Heart left ventricle (tissue), 16 donors: ENCODE data around the gene TEKTIP1. TPM values are rescaled to one million over a fixed set of nuclear protein-coding genes. Genes with fewer than 3 reads are reported as not detected.
A peak's percentile ranks its signal among the peaks of the same experiment; 100 is the strongest.

ENCODE experiments used
- ATAC-seq, 4 donors: fragments of 200-7000 bp; cut with Tn5 transposase; one replicate each; pipeline ENCODE4 v1.9.1; 2020 to 2022; ENCODE audit warnings: moderate library complexity in 4 of 4, mild to moderate bottlenecking in 3 of 4, moderate number of reproducible peaks in 1 of 4
- DNase-seq, 5 donors: peaks; one replicate each; pipeline ENCODE4 v3.0.0-alpha.2; 2020
- H3K27ac ChIP-seq, 12 donors: fragments of 200-600 bp; sonication (generic) in 4 of 12; one replicate each; pipeline versions ENCODE4 v1.5.0 to v1.8.0; 2016 to 2022; ENCODE audit warnings: mild to moderate bottlenecking in 2 of 12
- H3K27me3 ChIP-seq, 9 donors: fragments of 200-600 bp; sonication (generic) in 2 of 9; one replicate each; pipeline versions ENCODE4 v1.5.1 to v1.8.0; 2016 to 2022; ENCODE audit warnings: mild to moderate bottlenecking in 3 of 9
- H3K36me3 ChIP-seq, 9 donors: fragments of 200-600 bp; sonication (generic) in 2 of 9; one replicate each; pipeline versions ENCODE4 v1.5.0 to v1.8.0; 2018 to 2022; ENCODE audit warnings: mild to moderate bottlenecking in 2 of 9
- H3K4me1 ChIP-seq, 12 donors: fragments of 200-600 bp; sonication (generic) in 4 of 12; one replicate each; pipeline versions ENCODE4 v1.5.0 to v1.8.0; 2016 to 2022; ENCODE audit warnings: mild to moderate bottlenecking in 3 of 12
- H3K4me3 ChIP-seq, 12 donors: fragments of 200-600 bp; sonication (generic) in 4 of 12; one replicate each; pipeline versions ENCODE4 v1.5.0 to v1.8.0; 2017 to 2022; ENCODE audit warnings: mild to moderate bottlenecking in 9 of 12, moderate library complexity in 4 of 12
- H3K9me3 ChIP-seq, 12 donors: fragments of 200-600 bp; sonication (generic) in 4 of 12; one replicate each; pipeline versions ENCODE4 v1.5.0 to v1.8.0; 2016 to 2022; ENCODE audit warnings: mild to moderate bottlenecking in 1 of 12
- CTCF ChIP-seq, 12 donors: fragments of 200-600 bp; sonication (generic) in 4 of 12; IDR thresholded peaks; one replicate each; pipeline versions ENCODE4 v1.5.0 to v1.8.0; 2018 to 2022; ENCODE audit warnings: antibody characterized with exemption in 12 of 12, mild to moderate bottlenecking in 5 of 12
- POLR2A ChIP-seq, 2 donors: fragments of 450-650 bp; IDR thresholded peaks; one replicate each; pipeline ENCODE4 v1.6.1; 2017; ENCODE audit warnings: antibody characterized with exemption in 2 of 2, mild to moderate bottlenecking in 2 of 2, moderate library complexity in 2 of 2
- WGBS, 4 donors: extraction: QIAGEN DNeasy Blood & Tissue Kit in 2 of 4; methylation state at CpG; one replicate each; pipeline versions ENCODE4 v1.1.5 to v1.1.7; 2013 to 2018; 5-methylcytosine and 5-hydroxymethylcytosine counted together
- intact Hi-C, 10 donors: fragments of 100-400 bp; cut with DNase I; formaldehyde crosslinking; loops; one replicate each; pipeline versions ENCODE4 v1.11.1 to v1.14.2; 2022
- polyA plus RNA-seq, 2 donors: library from polyadenylated mRNA; stranded (reverse); fragments of 200-250 nt; gene quantifications; one replicate each; pipeline ENCODE4 v1.2.3, GENCODE V29; 2013
- total RNA-seq, 9 donors: library from RNA; depleted of rRNA in 2 of 9; stranded (reverse); fragments of >200 nt in 2 of 9; fragmentation: NEBNext Ultra II Directional in 3 of 9; extraction: Animal tissue kit (Norgen Biotek cat#: 25700) in 3 of 9; gene quantifications; one replicate each; pipeline versions ENCODE4 v1.1.0 to v1.2.4, GENCODE V29; 2016 to 2023
- donor health status: ischemic (EF 13 %, LVEDD 7.1; RV severe dilation, severe dysfunction).
- donor health status: healthy with polysubstance abuse.
- donor health status: DM: no; HTN: yes; CAD: no.
- donor health status: DM: no; HTN: no; CAD: no.
- donor health status: ischemic (EF 25% LVEDD 6.9; RV normal size, moderate dysfunction).
- donor health status: ischemic (EF 25% LVEDD 5.7; RV mildly dilated, moderate dysfunction).
- donor health status: healthy.
- donor health status: DM: yes; HTN: yes; CAD: no.
- donor health status: ischemic (EF 35%, LVEDD 5.7; RV mildly dilated, moderate dysfunction).
- donor health status: nonischemic (EF 11% LVEDD 7.7; RV severe dilation, severe dysfunction).
- donor health status: DM: yes; HTN: yes; CAD: no.
- donor health status: PGD.
- donor health status: ischemic (EF 29% LVEDD 5.4; RV normal size, mild dysfunction).
- donor health status: nonischemic (EF 23%, LVEDD 6.1; RV moderate dilation, normal function).

Gene TEKTIP1
- total and polyA plus RNA-seq, 11 donors: 0.63 to 1.8 (median 0.93) TPM; not detected in 5

DNA sequence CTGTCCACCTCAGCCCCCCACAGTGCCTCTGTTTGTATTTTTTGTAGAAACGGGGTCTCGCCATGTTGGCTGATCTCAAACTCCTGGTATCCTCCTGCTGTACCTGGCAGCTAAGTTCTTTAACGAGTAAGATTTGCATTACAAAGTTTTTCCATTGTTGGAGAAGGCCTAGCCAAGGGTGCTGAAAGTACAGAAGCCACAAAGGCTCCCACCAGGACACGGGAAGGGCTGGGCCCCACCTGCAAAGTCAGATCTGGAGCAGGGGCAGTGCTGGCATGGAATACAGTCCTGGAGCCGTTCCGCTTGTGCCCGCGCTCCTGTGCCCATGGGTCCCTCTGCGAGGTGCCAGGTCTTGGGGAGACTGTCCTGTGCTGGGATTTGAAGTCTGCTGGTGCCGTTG is 20.7 kb upstream of the TEKTIP1 start:
- H3K4me1 ChIP-seq: peaks cover 0 to 28% (median 4%) of the 10 kb centered on the region in 12 donors
- TF ChIP-seq POLR2A (IDR thresholded peaks at IDR 0.05) (no peak), CTCF (IDR thresholded peaks at IDR 0.05) (no peak)
- intact Hi-C loops: no loop called here
- H3K27me3 ChIP-seq: no peaks in the 10 kb centered on the region
- DNase-seq (no peak), ATAC-seq (no peak)
- H3K36me3 ChIP-seq: peaks cover 0 to 42% (median 10%) of the 10 kb centered on the region in 9 donors
- 82 to 91% (median 86%) methylated on average over 10 of the region's 10 CpGs for WGBS, 4 donors
- H3K27ac ChIP-seq: no peak overlapping the region
- H3K9me3 ChIP-seq: no peaks in the 10 kb centered on the region
- no peak overlapping the region for H3K4me3 ChIP-seq

DNA sequence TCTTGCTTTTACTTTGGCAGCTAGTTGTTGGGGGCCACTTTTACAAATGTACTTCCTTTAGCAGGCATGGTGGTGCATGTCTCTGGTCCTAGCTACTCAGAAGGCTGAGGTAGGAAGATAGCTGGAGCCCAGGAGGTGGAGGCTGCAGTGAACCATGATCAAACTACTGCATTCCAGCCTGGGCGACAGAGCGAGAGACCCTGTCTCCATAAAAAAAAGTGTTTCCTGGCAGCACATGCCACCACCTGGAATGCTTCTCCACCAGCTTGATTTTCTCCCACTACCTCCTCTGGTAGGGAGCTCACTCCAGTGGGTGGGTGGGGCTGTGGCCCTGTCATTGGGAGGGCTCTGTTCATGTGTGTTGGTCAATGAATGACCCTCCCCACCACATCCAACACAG is 20.3 kb upstream of the TEKTIP1 start:
- intact Hi-C loops: no loop called here
- Histone ChIP-seq H3K27me3 (no peaks in the 10 kb centered on the region), H3K36me3 (peaks cover 0 to 46% (median 14%) of the 10 kb centered on the region in 9 donors), H3K27ac (no peak overlapping the region), H3K4me3 (no peak overlapping the region), H3K9me3 (no peaks in the 10 kb centered on the region), H3K4me1 (peaks cover 0 to 24% (median 2%) of the 10 kb centered on the region in 12 donors)
- TF ChIP-seq POLR2A (IDR thresholded peaks at IDR 0.05) (no peak), CTCF (IDR thresholded peaks at IDR 0.05) (no peak)
- DNase-seq (no peak), ATAC-seq (no peak)
- WGBS, 4 donors: 88 to 92% (median 88%) methylated on average over 2 of the region's 2 CpGs

DNA sequence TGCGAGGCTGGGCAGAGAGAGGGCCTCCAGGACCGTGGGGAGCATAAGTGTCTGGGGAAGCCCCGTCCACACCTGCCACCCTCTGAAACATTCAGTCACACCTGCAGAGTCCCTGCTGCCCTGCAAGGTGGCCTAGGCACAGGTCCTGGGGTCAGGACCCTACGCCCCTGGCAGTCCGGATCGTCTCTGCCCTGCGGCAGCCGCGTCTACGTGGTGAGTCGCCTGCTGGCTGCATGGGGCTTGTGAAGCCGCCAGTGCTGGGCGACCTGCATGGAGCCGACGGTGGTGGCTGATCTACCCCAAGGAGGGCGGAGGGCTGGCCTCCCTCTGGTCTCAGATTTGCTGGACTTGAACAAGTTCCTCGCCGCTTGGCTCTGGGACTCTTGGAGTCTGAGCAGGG is 19.8 kb upstream of the TEKTIP1 start:
- Histone ChIP-seq H3K4me1 (peaks cover 0 to 23% (median 2%) of the 10 kb centered on the region in 12 donors), H3K9me3 (no peaks in the 10 kb centered on the region), H3K27ac (no peak overlapping the region), H3K36me3 (peaks cover 0 to 50% (median 17%) of the 10 kb centered on the region in 9 donors), H3K4me3 (no peak overlapping the region), H3K27me3 (no peaks in the 10 kb centered on the region)
- TF ChIP-seq CTCF (IDR thresholded peaks at IDR 0.05) (no peak), POLR2A (IDR thresholded peaks at IDR 0.05) (no peak)
- ATAC-seq: no peak
- DNase-seq: peak in 1 of 5 donors; percentile 26
- WGBS, 4 donors: 86 to 91% (median 87%) methylated on average over 12 to 18 of the region's 18 CpGs
- intact Hi-C loops: no loop called here

DNA sequence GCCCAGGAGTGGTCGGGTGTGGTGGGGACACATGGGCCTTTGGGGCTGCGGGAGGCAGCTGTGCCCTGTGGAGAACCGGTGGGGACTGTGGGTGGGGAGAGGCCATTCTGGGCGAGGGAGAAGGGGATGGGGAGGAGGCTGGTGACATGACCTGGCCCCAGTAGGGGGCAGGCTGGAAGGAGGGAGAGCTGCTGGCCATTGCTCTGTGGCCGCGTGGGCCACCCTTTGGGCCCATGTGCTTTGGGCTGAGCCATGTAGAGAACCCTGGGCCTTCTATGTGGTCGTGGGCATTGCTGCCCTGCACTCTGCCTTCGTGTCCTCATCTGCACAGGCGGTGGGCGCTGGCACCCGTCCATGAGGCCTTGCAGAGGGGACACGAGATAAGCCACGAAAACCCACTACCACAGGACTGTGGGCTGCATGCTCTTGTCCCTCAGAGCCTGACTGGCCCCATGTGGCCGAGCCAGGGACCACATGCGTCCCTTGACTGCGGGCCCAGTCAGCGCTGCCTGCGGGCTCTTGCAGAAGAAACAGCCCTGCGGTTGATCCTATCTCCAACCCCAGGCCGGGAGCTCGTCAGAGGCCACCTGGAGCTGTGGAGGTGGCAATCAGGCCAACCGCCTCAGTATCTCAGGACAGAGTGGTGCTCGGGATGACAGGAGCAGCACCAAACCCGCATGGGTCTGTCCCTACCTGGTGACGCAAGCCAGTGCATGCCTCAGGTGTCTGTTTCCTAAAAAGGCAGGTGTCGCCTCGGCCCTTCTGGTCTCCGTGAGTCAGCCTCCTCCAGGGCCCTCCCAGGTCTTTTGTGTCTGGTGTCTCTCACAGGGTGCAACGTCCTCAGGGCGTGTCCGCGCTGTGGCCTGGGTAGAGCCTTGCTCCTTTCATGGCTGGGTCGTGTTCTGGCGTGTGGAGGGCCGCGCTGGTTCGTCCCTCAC is 18.5 kb upstream of the TEKTIP1 start:
- Histone ChIP-seq H3K27ac (no peak overlapping the region), H3K4me1 (peaks cover 0 to 17% (median 0%) of the 10 kb centered on the region in 12 donors), H3K27me3 (no peaks in the 10 kb centered on the region), H3K36me3 (peaks cover 0 to 61% (median 26%) of the 10 kb centered on the region in 9 donors), H3K9me3 (no peaks in the 10 kb centered on the region), H3K4me3 (no peak overlapping the region)
- 74 to 86% (median 80%) methylated on average over 18 to 37 of the region's 37 CpGs for WGBS, 4 donors
- no peak for TF ChIP-seq CTCF (IDR thresholded peaks at IDR 0.05)
- TF ChIP-seq POLR2A (IDR thresholded peaks at IDR 0.05): no peak
- intact Hi-C loops: no loop called here
- DNase-seq: no peak
- ATAC-seq: no peak
